ENCODE measurements around the gene KIF9. TPM values are rescaled to one million over a fixed set of nuclear protein-coding genes. Genes with fewer than 3 reads are reported as not detected.

Gene KIF9
- polyA plus RNA-seq, 1 donor from 2014 or later: 15.6 TPM

- no peak overlapping the region for H2AFZ ChIP-seq (ENCODE audit: low read depth, low read length)
- no peaks in the 10 kb centered on the region for H3K36me3 ChIP-seq (ENCODE audit: insufficient read depth, low read length)
- no peak overlapping the region for H3K4me2 ChIP-seq (ENCODE audit: low read length)
- H3K9ac ChIP-seq (ENCODE audit: low read length): no peak overlapping the region
- H3F3A ChIP-seq (ENCODE audit: insufficient read depth, low read length, poor library complexity, severe bottlenecking): no peaks in the 10 kb centered on the region
- no peaks in the 10 kb centered on the region for H3K9me2 ChIP-seq (ENCODE audit: insufficient read depth, low read length)
- H3K9me3 ChIP-seq (ENCODE audit: low read length): no peaks in the 10 kb centered on the region
- no peaks in the 10 kb centered on the region for H4K20me1 ChIP-seq (ENCODE audit: insufficient read depth)
- no peaks in the 10 kb centered on the region for H3K79me2 ChIP-seq (replicated peaks; ENCODE audit: insufficient read depth, low read length)
- TF ChIP-seq REST (IDR thresholded peaks at IDR 0.05; ENCODE audit: borderline replicate concordance) (no peak), MXI1 (conservative IDR thresholded peaks at IDR 0.05; ENCODE audit: poor library complexity, severe bottlenecking) (no peak), EZH2 (IDR thresholded peaks at IDR 0.05; ENCODE audit: borderline replicate concordance, insufficient read depth, low read length, poor library complexity, severe bottlenecking) (no peak), RAD21 (conservative IDR thresholded peaks at IDR 0.05) (no peak), SMC3 (conservative IDR thresholded peaks at IDR 0.05; ENCODE audit: poor library complexity) (no peak), EP300 (conservative IDR thresholded peaks at IDR 0.05; ENCODE audit: poor library complexity, severe bottlenecking) (no peak)
- TF ChIP-seq, protein P1, sequence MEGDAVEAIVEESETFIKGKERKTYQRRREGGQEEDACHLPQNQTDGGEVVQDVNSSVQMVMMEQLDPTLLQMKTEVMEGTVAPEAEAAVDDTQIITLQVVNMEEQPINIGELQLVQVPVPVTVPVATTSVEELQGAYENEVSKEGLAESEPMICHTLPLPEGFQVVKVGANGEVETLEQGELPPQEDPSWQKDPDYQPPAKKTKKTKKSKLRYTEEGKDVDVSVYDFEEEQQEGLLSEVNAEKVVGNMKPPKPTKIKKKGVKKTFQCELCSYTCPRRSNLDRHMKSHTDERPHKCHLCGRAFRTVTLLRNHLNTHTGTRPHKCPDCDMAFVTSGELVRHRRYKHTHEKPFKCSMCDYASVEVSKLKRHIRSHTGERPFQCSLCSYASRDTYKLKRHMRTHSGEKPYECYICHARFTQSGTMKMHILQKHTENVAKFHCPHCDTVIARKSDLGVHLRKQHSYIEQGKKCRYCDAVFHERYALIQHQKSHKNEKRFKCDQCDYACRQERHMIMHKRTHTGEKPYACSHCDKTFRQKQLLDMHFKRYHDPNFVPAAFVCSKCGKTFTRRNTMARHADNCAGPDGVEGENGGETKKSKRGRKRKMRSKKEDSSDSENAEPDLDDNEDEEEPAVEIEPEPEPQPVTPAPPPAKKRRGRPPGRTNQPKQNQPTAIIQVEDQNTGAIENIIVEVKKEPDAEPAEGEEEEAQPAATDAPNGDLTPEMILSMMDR (IDR thresholded peaks at IDR 0.05; ENCODE audit: poor library complexity, severe bottlenecking): no peak
- H3K27me3 ChIP-seq (ENCODE audit: insufficient read depth, low read depth, low read length): no peaks in the 10 kb centered on the region
- H3K4me3 ChIP-seq (ENCODE audit: low read length): no peak overlapping the region
- H3K27ac ChIP-seq (ENCODE audit: low read length): no peak overlapping the region
Observed at GRCh38 chr3:47270526-47270925, 12.1 kb downstream of the KIF9 start.

GRCh38 chr3:47267490-47267824 is 15.1 kb downstream of the KIF9 start:
- Histone ChIP-seq H3K27ac (ENCODE audit: low read length) (no peak overlapping the region), H3K36me3 (ENCODE audit: insufficient read depth, low read length) (no peaks in the 10 kb centered on the region), H3K9ac (ENCODE audit: low read length) (no peak overlapping the region), H4K20me1 (ENCODE audit: insufficient read depth) (no peaks in the 10 kb centered on the region), H3K27me3 (ENCODE audit: insufficient read depth, low read depth, low read length) (no peaks in the 10 kb centered on the region), H3F3A (ENCODE audit: insufficient read depth, low read length, poor library complexity, severe bottlenecking) (no peaks in the 10 kb centered on the region), H3K79me2 (replicated peaks; ENCODE audit: insufficient read depth, low read length) (no peaks in the 10 kb centered on the region), H3K4me2 (ENCODE audit: low read length) (no peak overlapping the region), H3K9me3 (ENCODE audit: low read length) (no peaks in the 10 kb centered on the region), H3K9me2 (ENCODE audit: insufficient read depth, low read length) (no peaks in the 10 kb centered on the region), H2AFZ (ENCODE audit: low read depth, low read length) (no peak overlapping the region), H3K4me3 (ENCODE audit: low read length) (no peak overlapping the region)
- TF ChIP-seq TAF1 (IDR thresholded peaks at IDR 0.05; ENCODE audit: low read depth): no peak
- no peak for TF ChIP-seq POLR2AphosphoS5 (IDR thresholded peaks at IDR 0.05)
- no peak for TF ChIP-seq EP300 (conservative IDR thresholded peaks at IDR 0.05; ENCODE audit: poor library complexity, severe bottlenecking)
- no peak for TF ChIP-seq REST (IDR thresholded peaks at IDR 0.05; ENCODE audit: borderline replicate concordance)
- no peak for TF ChIP-seq MXI1 (conservative IDR thresholded peaks at IDR 0.05; ENCODE audit: poor library complexity, severe bottlenecking)
- no peak for TF ChIP-seq SMC3 (conservative IDR thresholded peaks at IDR 0.05; ENCODE audit: poor library complexity)
- TF ChIP-seq RAD21 (conservative IDR thresholded peaks at IDR 0.05): no peak
- TF ChIP-seq EZH2 (IDR thresholded peaks at IDR 0.05; ENCODE audit: borderline replicate concordance, insufficient read depth, low read length, poor library complexity, severe bottlenecking): no peak
